Liver (tissue), 9 donors: ENCODE data around the gene ERC1. TPM values are rescaled to one million over a fixed set of nuclear protein-coding genes. Genes with fewer than 3 reads are reported as not detected.

Experiments
- DNase-seq: peaks from one replicate; pipeline ENCODE4 v3.0.0-alpha.2; 2017; ENCODE audit warnings: low spot score
- H3K27ac ChIP-seq, 2 donors: one replicate each; pipeline ENCODE4 v1.7.0; 2013; ENCODE audit warnings: inconsistent platforms in 2 of 2, low read length in 2 of 2, control low read depth in 1 of 2, low read depth in 1 of 2, mild to moderate bottlenecking in 1 of 2
- H3K27me3 ChIP-seq, 4 donors: one replicate each; pipeline versions ENCODE4 v1.6.1 to v1.7.0; 2013; ENCODE audit warnings: low read length in 3 of 4, inconsistent platforms in 1 of 4, mild to moderate bottlenecking in 1 of 4, moderate library complexity in 1 of 4; ENCODE audit not compliant: control insufficient read depth in 4 of 4, insufficient read depth in 4 of 4
- H3K36me3 ChIP-seq, 4 donors: one replicate each; pipeline versions ENCODE4 v1.6.1 to v1.7.0; 2013; ENCODE audit warnings: low read length in 3 of 4, mild to moderate bottlenecking in 3 of 4, low read depth in 1 of 4, moderate library complexity in 1 of 4; ENCODE audit not compliant: control insufficient read depth in 4 of 4, insufficient read depth in 3 of 4
- H3K4me1 ChIP-seq, 4 donors: one replicate each; pipeline versions ENCODE4 v1.6.1 to v1.7.0; 2013; ENCODE audit warnings: low read length in 3 of 4, mild to moderate bottlenecking in 3 of 4, moderate library complexity in 1 of 4; ENCODE audit not compliant: control insufficient read depth in 4 of 4, insufficient read depth in 4 of 4
- H3K4me3 ChIP-seq, 3 donors: one replicate each; pipeline versions ENCODE4 v1.6.1 to v1.7.0; 2013; ENCODE audit warnings: low read length in 3 of 3, control low read depth in 1 of 3, low read depth in 1 of 3, mild to moderate bottlenecking in 1 of 3
- H3K9ac ChIP-seq, 2 donors: one replicate each; pipeline ENCODE4 v1.7.0; 2013; ENCODE audit warnings: low read length in 2 of 2, mild to moderate bottlenecking in 2 of 2, moderate library complexity in 2 of 2, control low read depth in 1 of 2, low read depth in 1 of 2
- H3K9me3 ChIP-seq, 4 donors: one replicate each; pipeline versions ENCODE4 v1.6.1 to v1.7.0; 2013; ENCODE audit warnings: low read length in 3 of 4; ENCODE audit not compliant: control insufficient read depth in 4 of 4
- FOXA1 ChIP-seq: IDR thresholded peaks from 2 replicates; pipeline ENCODE4 v1.6.1; 2016; ENCODE audit warnings: antibody characterized with exemption
- GABPA ChIP-seq, 2 donors: IDR thresholded peaks in 1 of 2; conservative IDR thresholded peaks in 1 of 2; 2 replicates each; pipeline ENCODE4 v1.6.1; 2016; ENCODE audit warnings: antibody characterized with exemption in 2 of 2, mild to moderate bottlenecking in 1 of 2, moderate library complexity in 1 of 2
- HNF4G ChIP-seq: IDR thresholded peaks from 2 replicates; pipeline ENCODE4 v1.6.1; 2016; ENCODE audit warnings: antibody characterized with exemption
- JUND ChIP-seq, 2 donors: IDR thresholded peaks; 2 replicates each; pipeline ENCODE4 v1.6.1; 2016; ENCODE audit warnings: antibody characterized with exemption in 2 of 2
- MAX ChIP-seq: IDR thresholded peaks from 2 replicates; pipeline ENCODE4 v1.6.1; 2016; ENCODE audit warnings: antibody characterized with exemption
- NR2F2 ChIP-seq: IDR thresholded peaks from 2 replicates; pipeline ENCODE4 v1.6.1; 2016; ENCODE audit warnings: antibody characterized with exemption
- RAD21 ChIP-seq, 2 donors: IDR thresholded peaks; 2 replicates each; pipeline ENCODE4 v1.6.1; 2016; ENCODE audit warnings: antibody characterized with exemption in 2 of 2, mild to moderate bottlenecking in 2 of 2
- REST ChIP-seq: IDR thresholded peaks from 2 replicates; pipeline ENCODE4 v1.6.1; 2016; ENCODE audit warnings: antibody characterized with exemption, mild to moderate bottlenecking
- RXRA ChIP-seq, 2 donors: IDR thresholded peaks; 2 replicates each; pipeline ENCODE4 v1.6.1; 2017 to 2018; ENCODE audit warnings: antibody characterized with exemption in 2 of 2, mild to moderate bottlenecking in 1 of 2
- SP1 ChIP-seq: IDR thresholded peaks from 2 replicates; pipeline ENCODE4 v1.6.1; 2018; ENCODE audit warnings: antibody characterized with exemption, mild to moderate bottlenecking
- TAF1 ChIP-seq: conservative IDR thresholded peaks from 2 replicates; pipeline ENCODE4 v1.6.1; 2016; ENCODE audit warnings: antibody characterized with exemption, mild to moderate bottlenecking
- YY1 ChIP-seq: IDR thresholded peaks from 2 replicates; pipeline ENCODE4 v1.6.1; 2016; ENCODE audit warnings: antibody characterized with exemption, mild to moderate bottlenecking
- ZBTB33 ChIP-seq: IDR thresholded peaks from 2 replicates; pipeline ENCODE4 v1.6.1; 2016; ENCODE audit warnings: antibody characterized with exemption
- WGBS: extraction: QIAGEN DNeasy Blood & Tissue Kit; methylation state at CpG from one replicate; pipeline ENCODE4 v1.1.7; 2013; 5-methylcytosine and 5-hydroxymethylcytosine counted together
- polyA plus RNA-seq, 2 donors: library from polyadenylated mRNA; stranded (reverse) in 1 of 2; unstranded in 1 of 2; fragments of 200-250 nt in 1 of 2; fragments of >200 nt in 1 of 2; fragmentation: Nextera tagmentation in 1 of 2; extraction: Ambion mirVana in 1 of 2; gene quantifications; one replicate each; pipeline versions ENCODE4 v1.2.1 to v1.2.3, GENCODE V29; 2013 to 2015
- total RNA-seq, 2 donors: library from RNA; depleted of rRNA; stranded (reverse); fragments of >200 nt; gene quantifications; one replicate each; pipeline ENCODE4 v1.2.3, GENCODE V29; 2014
- TF ChIP-seq, protein P1 (sequence below): IDR thresholded peaks from 2 replicates; pipeline ENCODE4 v1.6.1; 2016; ENCODE audit warnings: antibody characterized with exemption
- TF ChIP-seq, protein P2 (sequence below): fragments of 150-350 bp; IDR thresholded peaks from 2 replicates; pipeline ENCODE4 v1.5.1; 2017; ENCODE audit warnings: improper control_type of control experiment, low read depth, low read length; ENCODE audit not compliant: missing input control
- donor health status: healthy.
- donor health status: healthy.
- donor health status: healthy.
- donor health status: healthy.
- donor health status: healthy.

Gene ERC1
- total and polyA plus RNA-seq, 4 donors, result 6.2 to 50.2 (median 10.3) TPM

DNA sequence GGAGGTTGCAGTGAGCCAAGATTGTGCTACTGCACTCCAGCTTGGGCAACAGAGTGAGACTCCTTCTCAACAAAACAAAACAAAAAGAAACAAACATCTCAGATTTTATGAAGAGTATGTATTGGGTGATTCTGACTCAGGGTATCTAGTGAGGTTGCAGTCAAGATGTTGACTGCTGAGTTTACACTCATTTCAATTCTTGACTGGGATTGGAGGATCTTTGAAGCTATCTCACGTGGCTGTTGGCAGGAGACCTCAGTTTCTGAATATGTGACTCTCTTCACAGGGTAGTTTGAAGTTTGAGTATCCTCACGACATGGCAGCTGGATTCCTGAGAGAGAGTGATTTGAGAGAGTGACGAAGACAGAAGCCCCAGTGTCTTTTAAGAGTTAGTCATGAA lies 29.4 kb downstream of the ERC1 start:
- Histone ChIP-seq H3K4me1 (peaks cover 0 to 6% (median 2%) of the 10 kb centered on the region in 4 donors), H3K9me3 (no peaks in the 10 kb centered on the region), H3K4me3 (no peak overlapping the region), H3K27ac (no peak overlapping the region), H3K27me3 (no peaks in the 10 kb centered on the region), H3K9ac (no peak overlapping the region), H3K36me3 (no peaks in the 10 kb centered on the region)
- TF ChIP-seq, protein P1, sequence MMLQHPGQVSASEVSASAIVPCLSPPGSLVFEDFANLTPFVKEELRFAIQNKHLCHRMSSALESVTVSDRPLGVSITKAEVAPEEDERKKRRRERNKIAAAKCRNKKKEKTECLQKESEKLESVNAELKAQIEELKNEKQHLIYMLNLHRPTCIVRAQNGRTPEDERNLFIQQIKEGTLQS, result no peak
- no peak for TF ChIP-seq FOXA1
- no peak for TF ChIP-seq YY1
- TF ChIP-seq SP1, result no peak
- TF ChIP-seq NR2F2, result no peak
- TF ChIP-seq ZBTB33, result no peak
- TF ChIP-seq RXRA (IDR thresholded peaks at IDR 0.05), result no peak
- TF ChIP-seq JUND (IDR thresholded peaks at IDR 0.05), result no peak
- no peak for TF ChIP-seq MAX
- TF ChIP-seq TAF1, result no peak
- no peak for TF ChIP-seq REST
- TF ChIP-seq, protein P2, sequence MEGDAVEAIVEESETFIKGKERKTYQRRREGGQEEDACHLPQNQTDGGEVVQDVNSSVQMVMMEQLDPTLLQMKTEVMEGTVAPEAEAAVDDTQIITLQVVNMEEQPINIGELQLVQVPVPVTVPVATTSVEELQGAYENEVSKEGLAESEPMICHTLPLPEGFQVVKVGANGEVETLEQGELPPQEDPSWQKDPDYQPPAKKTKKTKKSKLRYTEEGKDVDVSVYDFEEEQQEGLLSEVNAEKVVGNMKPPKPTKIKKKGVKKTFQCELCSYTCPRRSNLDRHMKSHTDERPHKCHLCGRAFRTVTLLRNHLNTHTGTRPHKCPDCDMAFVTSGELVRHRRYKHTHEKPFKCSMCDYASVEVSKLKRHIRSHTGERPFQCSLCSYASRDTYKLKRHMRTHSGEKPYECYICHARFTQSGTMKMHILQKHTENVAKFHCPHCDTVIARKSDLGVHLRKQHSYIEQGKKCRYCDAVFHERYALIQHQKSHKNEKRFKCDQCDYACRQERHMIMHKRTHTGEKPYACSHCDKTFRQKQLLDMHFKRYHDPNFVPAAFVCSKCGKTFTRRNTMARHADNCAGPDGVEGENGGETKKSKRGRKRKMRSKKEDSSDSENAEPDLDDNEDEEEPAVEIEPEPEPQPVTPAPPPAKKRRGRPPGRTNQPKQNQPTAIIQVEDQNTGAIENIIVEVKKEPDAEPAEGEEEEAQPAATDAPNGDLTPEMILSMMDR, result no peak
- TF ChIP-seq HNF4G, result no peak
- TF ChIP-seq RAD21 (IDR thresholded peaks at IDR 0.05), result no peak
- no peak for TF ChIP-seq GABPA (IDR thresholded peaks at IDR 0.05 in 1 of 2, conservative IDR thresholded peaks at IDR 0.05 in 1 of 2)
- no peak for DNase-seq
- 94% methylated on average over 3 of the region's 3 CpGs for WGBS
